OCI-LY1 (cell line): Measurements from ENCODE around the gene RNF20.

Experiments
- EZH2 ChIP-seq: fragments of 200-600 bp; sonication (generic), shearing (Covaris generic); IDR thresholded peaks from 2 replicates; pipeline ENCODE4 v1.8.0; 2017; ENCODE audit warnings: borderline replicate concordance, mixed run types, mild to moderate bottlenecking, antibody characterized with exemption, low read length, moderate library complexity, mixed read lengths
- TF ChIP-seq, protein P1 (sequence below): fragments of 200-600 bp; sonication (generic), shearing (Covaris generic); IDR thresholded peaks from 2 replicates; pipeline ENCODE4 v1.5.1; 2017; ENCODE audit warnings: mild to moderate bottlenecking, antibody characterized with exemption, low read length, moderate library complexity, mixed read lengths

DNA sequence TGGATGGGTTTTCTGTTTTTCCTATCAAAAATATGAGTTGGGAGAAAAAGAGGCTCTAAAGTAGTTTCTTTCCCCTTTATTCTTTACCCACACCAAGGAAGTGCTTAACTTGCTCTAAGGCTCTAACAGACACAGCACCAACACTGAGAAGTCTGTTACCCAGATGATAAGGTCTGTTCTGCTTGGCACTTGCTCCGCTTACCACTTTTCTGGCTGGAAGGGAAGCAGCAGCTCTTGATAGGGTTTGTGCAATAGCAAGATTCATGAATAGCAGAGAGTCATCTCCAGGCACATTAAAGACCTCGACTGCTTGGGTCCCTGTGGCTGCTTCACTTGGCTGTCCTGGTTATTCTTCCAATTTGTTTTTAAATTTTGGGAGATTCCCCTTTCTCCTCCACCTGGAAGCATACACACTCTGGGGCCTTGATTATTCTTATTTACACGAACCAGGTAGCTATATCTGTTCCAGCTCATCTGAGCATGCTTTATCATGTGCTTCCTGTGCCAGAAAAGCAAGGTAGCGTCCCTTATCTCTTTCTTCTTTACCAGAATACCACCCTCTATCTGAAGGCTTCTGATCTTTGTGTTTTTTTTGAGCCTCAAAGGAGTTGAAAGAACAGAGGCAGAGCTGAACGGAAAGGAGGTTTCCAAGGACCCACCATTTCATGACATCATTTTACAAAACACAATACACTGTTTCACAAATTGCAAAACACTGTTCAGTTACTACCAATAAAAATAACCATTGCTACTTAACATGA is 36.3 kb downstream of the RNF20 start:
- no peak for TF ChIP-seq EZH2
- TF ChIP-seq, protein P1, sequence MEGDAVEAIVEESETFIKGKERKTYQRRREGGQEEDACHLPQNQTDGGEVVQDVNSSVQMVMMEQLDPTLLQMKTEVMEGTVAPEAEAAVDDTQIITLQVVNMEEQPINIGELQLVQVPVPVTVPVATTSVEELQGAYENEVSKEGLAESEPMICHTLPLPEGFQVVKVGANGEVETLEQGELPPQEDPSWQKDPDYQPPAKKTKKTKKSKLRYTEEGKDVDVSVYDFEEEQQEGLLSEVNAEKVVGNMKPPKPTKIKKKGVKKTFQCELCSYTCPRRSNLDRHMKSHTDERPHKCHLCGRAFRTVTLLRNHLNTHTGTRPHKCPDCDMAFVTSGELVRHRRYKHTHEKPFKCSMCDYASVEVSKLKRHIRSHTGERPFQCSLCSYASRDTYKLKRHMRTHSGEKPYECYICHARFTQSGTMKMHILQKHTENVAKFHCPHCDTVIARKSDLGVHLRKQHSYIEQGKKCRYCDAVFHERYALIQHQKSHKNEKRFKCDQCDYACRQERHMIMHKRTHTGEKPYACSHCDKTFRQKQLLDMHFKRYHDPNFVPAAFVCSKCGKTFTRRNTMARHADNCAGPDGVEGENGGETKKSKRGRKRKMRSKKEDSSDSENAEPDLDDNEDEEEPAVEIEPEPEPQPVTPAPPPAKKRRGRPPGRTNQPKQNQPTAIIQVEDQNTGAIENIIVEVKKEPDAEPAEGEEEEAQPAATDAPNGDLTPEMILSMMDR = no peak
